ENCODE data around the gene ERGIC1. TPM values are rescaled to one million over a fixed set of nuclear protein-coding genes. Genes with fewer than 3 reads are reported as not detected.
A peak's percentile ranks its signal among the peaks of the same experiment; 100 is the strongest.
"Not testable (repeated sequence)": the region's sequence is repeated elsewhere in the genome, so short reads cannot be mapped to it uniquely, and the experiment has no call there.

ERGIC1 gene
- total RNA-seq, 1 experiment from 2014 or later: 159 TPM

GRCh38 chr5:172800088-172800551, 33.9 kb upstream of the ERGIC1 start:
- no peak for DNase-seq (ENCODE audit: low spot score)

GRCh38 chr5:172801179-172801671, 32.8 kb upstream of the ERGIC1 start:
- DNase-seq (ENCODE audit: low spot score): no peak

- DNase-seq (ENCODE audit: low spot score): no peak
These were observed 31.9 kb upstream of the ERGIC1 start for GRCh38 chr5:172802112-172802511.

- DNase-seq (ENCODE audit: low spot score): no peak
These were observed 31.4 kb upstream of the ERGIC1 start for GRCh38 chr5:172802567-172803176.

- no peak for DNase-seq (ENCODE audit: low spot score)
These were observed 28.9 kb upstream of the ERGIC1 start for GRCh38 chr5:172805018-172805683.

- DNase-seq (ENCODE audit: low spot score): no peak
These were observed 28.3 kb upstream of the ERGIC1 start for GRCh38 chr5:172805736-172806255.

- peak; percentile 90 for DNase-seq (ENCODE audit: low spot score)
These were observed 27.0 kb upstream of the ERGIC1 start for GRCh38 chr5:172806897-172807672.

GRCh38 chr5:172807766-172808311, 26.2 kb upstream of the ERGIC1 start:
- DNase-seq (ENCODE audit: low spot score): no peak

GRCh38 chr5:172809774-172810173, 24.3 kb upstream of the ERGIC1 start:
- DNase-seq (ENCODE audit: low spot score): no peak

- not testable (repeated sequence) for DNase-seq (ENCODE audit: low spot score)
These were observed 23.1 kb upstream of the ERGIC1 start for GRCh38 chr5:172810996-172811395.

GRCh38 chr5:172815631-172816030, 18.4 kb upstream of the ERGIC1 start:
- DNase-seq (ENCODE audit: low spot score): no peak

GRCh38 chr5:172816925-172817562, 17.0 kb upstream of the ERGIC1 start:
- DNase-seq (ENCODE audit: low spot score): peak; percentile 43

GRCh38 chr5:172817664-172818063, 16.4 kb upstream of the ERGIC1 start:
- no peak for DNase-seq (ENCODE audit: low spot score)

- DNase-seq (ENCODE audit: low spot score): no peak
These were observed 16.0 kb upstream of the ERGIC1 start for GRCh38 chr5:172818081-172818480.

GRCh38 chr5:172819569-172819968, 14.5 kb upstream of the ERGIC1 start:
- DNase-seq (ENCODE audit: low spot score): no peak

GRCh38 chr5:172820046-172820767, 13.8 kb upstream of the ERGIC1 start:
- DNase-seq (ENCODE audit: low spot score): peak; percentile 68

- no peak for DNase-seq (ENCODE audit: low spot score)
These were observed 12.6 kb upstream of the ERGIC1 start for GRCh38 chr5:172821340-172821985.

- DNase-seq (ENCODE audit: low spot score): no peak
These were observed 10.2 kb upstream of the ERGIC1 start for GRCh38 chr5:172823840-172824362.

GRCh38 chr5:172825610-172826204, 8.3 kb upstream of the ERGIC1 start:
- no peak for DNase-seq (ENCODE audit: low spot score)
